Trophoblast cell (in vitro differentiated cells and primary cell): ENCODE results near the gene CCDC57.

Experiments
- DNase-seq, 2 donors: peaks; one replicate each; pipeline ENCODE4 v3.0.0-alpha.2; 2016
- H2AFZ ChIP-seq: 2 replicates; pipeline ENCODE4 v1.6.1; 2013; ENCODE audit warnings: low read length, moderate library complexity, mild to moderate bottlenecking; ENCODE audit not compliant: insufficient read depth, poor library complexity
- H2AK5ac ChIP-seq: 2 replicates; pipeline ENCODE4 v1.6.1; 2013; ENCODE audit warnings: mild to moderate bottlenecking, low read length
- H2BK120ac ChIP-seq: 2 replicates; pipeline ENCODE4 v1.6.1; 2013; ENCODE audit warnings: low read length, mild to moderate bottlenecking, moderate library complexity; ENCODE audit not compliant: insufficient read depth, poor library complexity
- H2BK12ac ChIP-seq: 2 replicates; pipeline ENCODE4 v1.6.1; 2013; ENCODE audit warnings: mild to moderate bottlenecking, low read length, moderate library complexity
- H2BK5ac ChIP-seq: 2 replicates; pipeline ENCODE4 v1.6.1; 2013; ENCODE audit warnings: low read length, low read depth, moderate library complexity, mild to moderate bottlenecking; ENCODE audit not compliant: poor library complexity
- H3K14ac ChIP-seq: 2 replicates; pipeline ENCODE4 v1.6.1; 2013; ENCODE audit warnings: mild to moderate bottlenecking, low read length
- H3K18ac ChIP-seq: 2 replicates; pipeline ENCODE4 v1.6.1; 2013; ENCODE audit warnings: mild to moderate bottlenecking, low read length
- H3K23ac ChIP-seq: 2 replicates; pipeline ENCODE4 v1.6.1; 2013; ENCODE audit warnings: low read length
- H3K27ac ChIP-seq: 2 replicates; pipeline ENCODE4 v1.5.1; 2013; ENCODE audit warnings: low read depth, mild to moderate bottlenecking, inconsistent platforms, low read length, moderate library complexity
- H3K27me3 ChIP-seq: 2 replicates; pipeline ENCODE4 v1.6.1; 2013; ENCODE audit warnings: inconsistent platforms, mild to moderate bottlenecking, low read length, moderate library complexity; ENCODE audit not compliant: insufficient read depth
- H3K36me3 ChIP-seq, 2 experiments: 1 replicate in 1 of 2; 2 replicates in 1 of 2; pipeline ENCODE4 v1.6.1; 2013; ENCODE audit warnings: low read length in 2 of 2, mild to moderate bottlenecking in 2 of 2, moderate library complexity in 1 of 2; ENCODE audit not compliant: insufficient read depth in 2 of 2, control insufficient read depth in 1 of 2
- H3K4ac ChIP-seq: 2 replicates; pipeline ENCODE4 v1.6.1; 2013; ENCODE audit warnings: low read depth, mild to moderate bottlenecking, low read length, moderate library complexity
- H3K4me1 ChIP-seq, 2 experiments: 1 replicate in 1 of 2; 2 replicates in 1 of 2; pipeline ENCODE4 v1.6.1; 2013; ENCODE audit warnings: low read length in 2 of 2, mild to moderate bottlenecking in 2 of 2, moderate library complexity in 1 of 2; ENCODE audit not compliant: insufficient read depth in 2 of 2, control insufficient read depth in 1 of 2
- H3K4me2 ChIP-seq: 2 replicates; pipeline ENCODE4 v1.6.1; 2013; ENCODE audit warnings: inconsistent platforms, mild to moderate bottlenecking, low read length, moderate library complexity
- H3K4me3 ChIP-seq: 2 replicates; pipeline ENCODE4 v1.5.1; 2013; ENCODE audit warnings: mild to moderate bottlenecking, low read depth, low read length, inconsistent platforms
- H3K79me1 ChIP-seq: one replicate; pipeline ENCODE4 v1.6.1; 2013; ENCODE audit warnings: low read length
- H3K79me2 ChIP-seq: 2 replicates; pipeline ENCODE4 v1.6.1; 2013; ENCODE audit warnings: low read length, mild to moderate bottlenecking; ENCODE audit not compliant: control insufficient read depth, insufficient read depth, poor library complexity
- H3K9ac ChIP-seq: 2 replicates; pipeline ENCODE4 v1.6.1; 2013; ENCODE audit warnings: mild to moderate bottlenecking, low read length
- H3K9me3 ChIP-seq: 2 replicates; pipeline ENCODE4 v1.6.1; 2013; ENCODE audit warnings: low read depth, mild to moderate bottlenecking, control low read depth, inconsistent platforms, low read length; ENCODE audit not compliant: insufficient read depth
- H4K12ac ChIP-seq: 2 replicates; pipeline ENCODE4 v1.6.1; 2013; ENCODE audit warnings: low read depth, mild to moderate bottlenecking, low read length, moderate library complexity
- H4K8ac ChIP-seq: 2 replicates; pipeline ENCODE4 v1.6.1; 2013; ENCODE audit warnings: low read depth, mild to moderate bottlenecking, low read length, moderate library complexity
- H4K91ac ChIP-seq: one replicate; pipeline ENCODE4 v1.6.1; 2013; ENCODE audit warnings: low read depth, mild to moderate bottlenecking, low read length, moderate library complexity
- WGBS: extraction: QIAGEN DNeasy Blood & Tissue Kit; methylation state at CpG from one replicate; pipeline ENCODE4 v1.1.7; 2013; ENCODE audit warnings: missing lambda C conversion rate; ENCODE audit not compliant: insufficient read length, insufficient coverage; ENCODE audit errors: extremely low coverage; 5-methylcytosine and 5-hydroxymethylcytosine counted together

Gene CCDC57

GRCh38 chr17:82114447-82114846, 98.2 kb downstream of the CCDC57 start:
- no CpG with 5 or more reads among the region's 10 CpGs for WGBS
- Histone ChIP-seq H3K36me3 (peaks cover 13 to 14% of the 10 kb centered on the region in 2 experiments), H3K27me3 (no peaks in the 10 kb centered on the region)

GRCh38 chr17:82113941-82114340, 98.7 kb downstream of the CCDC57 start:
- Histone ChIP-seq H4K8ac (no peak overlapping the region), H4K91ac (no peak overlapping the region), H2BK12ac (no peak overlapping the region), H3K79me2 (no peaks in the 10 kb centered on the region), H3K9ac (no peak overlapping the region), H2BK5ac (no peak overlapping the region), H3K14ac (no peak overlapping the region), H3K4me1 (peaks cover 7 to 13% of the 10 kb centered on the region in 2 experiments), H3K4me2 (no peak overlapping the region), H3K23ac (no peak overlapping the region), H3K27me3 (no peaks in the 10 kb centered on the region), H2AFZ (no peak overlapping the region), H3K4ac (no peak overlapping the region), H3K27ac (no peak overlapping the region), H2AK5ac (no peak overlapping the region), H3K36me3 (peaks cover 13 to 14% of the 10 kb centered on the region in 2 experiments), H3K4me3 (no peak overlapping the region), H4K12ac (no peak overlapping the region), H2BK120ac (no peak overlapping the region), H3K9me3 (no peaks in the 10 kb centered on the region), H3K18ac (no peak overlapping the region), H3K79me1 (no peaks in the 10 kb centered on the region)
- DNase-seq: no peak
- WGBS: no CpG with 5 or more reads among the region's 13 CpGs

More at GRCh38 chr17:82114447-82114846, 98.2 kb downstream of the CCDC57 start:
- H3K79me1 ChIP-seq: no peaks in the 10 kb centered on the region
- no peak overlapping the region for H4K12ac ChIP-seq
- no peak overlapping the region for H2AFZ ChIP-seq
- DNase-seq: no peak
- H3K27ac ChIP-seq: no peak overlapping the region
- no peak overlapping the region for H3K18ac ChIP-seq
- no peak overlapping the region for H4K91ac ChIP-seq
- H3K23ac ChIP-seq: no peak overlapping the region
- no peak overlapping the region for H3K9ac ChIP-seq
- no peak overlapping the region for H2BK120ac ChIP-seq
- no peak overlapping the region for H3K14ac ChIP-seq
- no peaks in the 10 kb centered on the region for H3K9me3 ChIP-seq
- no peak overlapping the region for H2BK5ac ChIP-seq
- no peak overlapping the region for H3K4ac ChIP-seq
- no peak overlapping the region for H3K4me3 ChIP-seq
- peaks cover 7 to 13% of the 10 kb centered on the region in 2 experiments for H3K4me1 ChIP-seq
- no peak overlapping the region for H2BK12ac ChIP-seq
- H3K79me2 ChIP-seq: no peaks in the 10 kb centered on the region
- no peak overlapping the region for H4K8ac ChIP-seq
- H2AK5ac ChIP-seq: no peak overlapping the region
- no peak overlapping the region for H3K4me2 ChIP-seq

GRCh38 chr17:82113422-82113821, 99.2 kb downstream of the CCDC57 start:
- no peak overlapping the region for H3K4ac ChIP-seq
- no peak overlapping the region for H3K18ac ChIP-seq
- H2AK5ac ChIP-seq: no peak overlapping the region
- H4K12ac ChIP-seq: no peak overlapping the region
- no peaks in the 10 kb centered on the region for H3K79me1 ChIP-seq
- whole genome bisulfite sequencing: no CpG with 5 or more reads among the region's 9 CpGs
- no peak overlapping the region for H3K27ac ChIP-seq
- H2BK120ac ChIP-seq: no peak overlapping the region
- DNase-seq: no peak
- H3K27me3 ChIP-seq: no peaks in the 10 kb centered on the region
- no peaks in the 10 kb centered on the region for H3K9me3 ChIP-seq
- no peak overlapping the region for H2BK12ac ChIP-seq
- no peak overlapping the region for H3K4me2 ChIP-seq
- H3K23ac ChIP-seq: no peak overlapping the region
- no peak overlapping the region for H3K14ac ChIP-seq
- no peak overlapping the region for H4K91ac ChIP-seq
- H2AFZ ChIP-seq: no peak overlapping the region
- H4K8ac ChIP-seq: no peak overlapping the region
- peaks cover 7 to 9% of the 10 kb centered on the region in 2 experiments for H3K4me1 ChIP-seq
- H3K9ac ChIP-seq: no peak overlapping the region
- no peak overlapping the region for H3K4me3 ChIP-seq
- H2BK5ac ChIP-seq: no peak overlapping the region
- peaks cover 13 to 14% of the 10 kb centered on the region in 2 experiments for H3K36me3 ChIP-seq
- no peaks in the 10 kb centered on the region for H3K79me2 ChIP-seq

- no peak overlapping the region for H2AFZ ChIP-seq
- no peak overlapping the region for H4K8ac ChIP-seq
- peaks cover 5 to 7% of the 10 kb centered on the region in 2 experiments for H3K4me1 ChIP-seq
- no peak overlapping the region for H3K14ac ChIP-seq
- no peak overlapping the region for H2AK5ac ChIP-seq
- H3K36me3 ChIP-seq: peaks cover 13 to 14% of the 10 kb centered on the region in 2 experiments
- no peaks in the 10 kb centered on the region for H3K79me1 ChIP-seq
- WGBS: no CpG with 5 or more reads among the region's 6 CpGs
- H3K4me3 ChIP-seq: no peak overlapping the region
- no peak overlapping the region for H2BK120ac ChIP-seq
- no peak overlapping the region for H2BK5ac ChIP-seq
- H3K9ac ChIP-seq: no peak overlapping the region
- H3K27me3 ChIP-seq: no peaks in the 10 kb centered on the region
- H2BK12ac ChIP-seq: no peak overlapping the region
- H3K27ac ChIP-seq: no peak overlapping the region
- H3K23ac ChIP-seq: no peak overlapping the region
- no peak overlapping the region for H3K18ac ChIP-seq
- DNase-seq: no peak
- H3K4ac ChIP-seq: no peak overlapping the region
- H3K4me2 ChIP-seq: no peak overlapping the region
- H3K79me2 ChIP-seq: no peaks in the 10 kb centered on the region
- no peaks in the 10 kb centered on the region for H3K9me3 ChIP-seq
- no peak overlapping the region for H4K91ac ChIP-seq
- no peak overlapping the region for H4K12ac ChIP-seq
Measured at GRCh38 chr17:82112914-82113311, 99.7 kb downstream of the CCDC57 start.
